GM18909 (cell line): ENCODE results near the gene OXER1.
A peak's percentile ranks its signal among the peaks of the same experiment; 100 is the strongest.
"Not testable (repeated sequence)": the region's sequence is repeated elsewhere in the genome, so short reads cannot be mapped to it uniquely, and the experiment has no call there.

Source experiments
- ATAC-seq: cut with Tn5 transposase; IDR thresholded peaks from one replicate; pipeline ENCODE4 v1.9.1; 2021; ENCODE audit warnings: mild to moderate bottlenecking; ENCODE audit not compliant: unreplicated experiment, poor library complexity

Gene OXER1

DNA sequence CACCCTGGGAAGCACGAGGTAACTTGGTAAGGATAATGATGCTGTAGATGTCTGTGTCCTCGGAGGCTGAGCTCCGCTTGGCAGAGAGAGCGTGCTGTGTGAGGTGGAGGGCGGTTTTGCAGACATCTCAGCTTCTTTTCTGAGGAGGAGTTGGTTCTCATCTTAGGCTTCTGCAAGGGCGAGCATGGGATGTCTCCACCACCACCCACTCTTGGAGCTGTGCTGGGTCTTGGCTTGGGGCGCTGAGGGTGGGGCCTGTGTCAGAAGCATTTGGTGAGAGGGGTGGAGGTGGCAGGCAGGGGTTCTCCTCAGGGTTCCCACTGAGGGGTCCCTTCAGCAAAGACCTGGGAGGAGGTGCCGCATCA is 9.2 kb downstream of the OXER1 start:
- ATAC-seq = no peak

DNA sequence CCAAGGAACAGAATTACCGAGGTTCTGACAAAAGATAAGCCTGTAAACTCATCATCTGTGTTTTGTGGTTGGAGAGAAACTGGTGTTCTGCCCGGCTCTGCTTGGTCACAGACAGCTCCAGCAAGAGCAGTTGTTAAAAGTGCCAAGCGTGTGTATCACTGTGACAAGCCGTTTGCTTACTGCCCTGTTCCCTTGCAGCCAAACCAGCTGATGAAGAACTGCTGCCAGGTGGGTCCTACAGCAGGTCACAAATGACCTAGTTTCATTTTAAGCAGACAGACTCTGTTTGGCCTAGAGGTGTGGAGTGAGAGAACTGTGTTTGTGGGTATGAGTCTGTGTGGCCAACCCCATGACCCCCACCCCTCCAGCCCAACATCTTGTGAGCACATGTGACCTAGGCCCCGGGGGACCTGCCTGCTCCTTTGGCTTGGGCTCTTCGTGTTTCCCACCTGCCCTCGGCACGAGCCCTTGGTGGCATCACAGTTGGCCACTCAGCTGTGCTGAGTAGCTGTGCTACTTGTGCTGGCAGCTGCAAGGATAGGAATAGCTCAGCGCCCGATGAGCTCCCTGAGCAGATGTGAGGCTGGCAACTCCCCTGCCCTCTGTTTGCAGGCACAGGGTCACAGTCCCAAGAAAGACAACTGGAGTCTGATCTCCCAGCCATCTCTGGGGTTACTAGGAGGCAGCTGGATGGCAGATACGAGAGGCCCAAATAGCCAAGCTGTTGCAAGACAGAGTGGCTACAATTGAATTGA is 9.7 kb downstream of the OXER1 start:
- ATAC-seq = peak; percentile 76

DNA sequence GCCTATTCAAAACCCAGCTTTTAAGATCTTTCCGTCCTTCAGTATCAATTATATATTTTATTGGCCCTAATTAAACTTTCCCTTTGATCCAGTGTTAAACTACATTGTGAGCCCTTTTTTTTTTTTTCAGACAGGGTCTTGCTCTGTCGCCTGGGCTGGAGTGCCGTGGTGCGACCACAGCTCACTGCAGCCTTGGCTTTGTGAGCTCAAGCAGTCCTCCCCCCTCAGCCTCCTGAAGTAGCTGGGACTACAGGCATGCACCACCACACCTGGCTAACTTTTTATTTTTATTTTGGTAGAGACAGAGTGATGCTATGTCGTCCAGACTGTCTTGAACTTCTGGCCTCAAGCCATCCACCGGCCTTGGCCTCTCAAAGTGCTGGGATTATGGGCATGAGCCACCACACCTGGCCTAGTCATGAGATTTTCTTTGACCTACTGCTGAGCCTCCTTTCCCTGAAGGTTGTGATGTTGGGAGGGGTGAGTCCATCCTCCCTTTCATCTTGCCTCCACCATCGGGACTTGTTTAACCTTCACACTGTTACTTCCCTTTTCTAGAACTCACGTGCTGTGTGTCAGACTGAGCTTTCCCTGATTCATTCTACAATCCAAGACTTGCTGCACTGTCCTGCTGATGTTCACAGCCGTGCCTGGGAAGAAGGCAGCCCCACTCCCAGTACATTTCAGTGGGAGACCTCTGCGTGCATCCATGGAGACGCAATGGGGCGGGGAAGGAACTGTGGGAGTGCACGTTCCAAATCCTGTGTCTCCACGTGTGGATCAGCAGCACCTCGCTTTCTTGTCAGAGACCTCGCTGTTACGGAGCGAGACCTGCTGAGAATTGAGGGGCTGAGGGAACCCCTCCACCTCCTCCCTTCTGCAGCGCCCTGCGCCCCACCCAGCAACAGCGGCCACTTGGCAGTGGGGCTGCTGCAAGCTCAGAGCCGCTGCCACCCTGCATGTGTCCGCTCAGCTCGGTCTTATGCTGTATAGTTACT is 10.8 kb downstream of the OXER1 start:
- no peak for ATAC-seq

DNA sequence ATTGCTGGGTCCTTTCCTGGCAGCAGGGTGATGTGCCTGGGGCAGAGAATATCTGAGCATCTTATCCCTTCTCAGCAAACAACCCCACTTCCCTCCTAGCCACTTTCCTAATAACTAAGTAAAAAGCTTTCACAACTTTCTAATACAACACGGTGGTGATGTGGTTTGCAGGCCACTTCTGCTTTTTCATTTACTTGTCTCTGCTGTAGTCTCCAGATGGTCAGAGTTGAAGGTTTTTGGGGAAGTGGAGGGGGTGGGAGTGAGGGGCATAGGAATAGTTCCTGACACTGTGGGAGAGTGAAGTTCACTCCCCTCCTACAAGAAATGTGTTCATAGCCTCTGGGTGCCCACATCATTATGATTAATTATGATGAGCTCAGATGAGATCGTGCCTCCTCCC is 11.6 kb downstream of the OXER1 start:
- ATAC-seq = peak; percentile 63

DNA sequence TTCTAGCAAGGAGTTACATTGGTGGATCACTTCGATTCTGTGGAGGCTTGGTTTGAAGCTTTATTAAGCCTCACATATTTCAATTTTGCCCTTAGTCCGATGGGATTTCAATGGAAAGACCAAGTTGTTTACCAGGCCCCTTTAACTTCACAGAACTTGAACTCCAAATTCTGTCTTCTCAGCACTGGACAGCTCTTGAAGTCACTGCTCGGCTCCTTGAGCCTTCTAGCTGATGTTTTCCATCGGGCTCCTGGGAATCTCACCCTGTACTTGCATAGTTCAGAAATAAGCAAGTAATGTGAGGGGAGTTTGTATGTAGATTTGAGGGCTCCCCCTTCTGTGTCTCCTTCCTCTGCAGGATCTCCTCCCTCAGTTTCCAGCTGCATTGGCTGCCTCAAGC is 15.1 kb downstream of the OXER1 start:
- no peak for ATAC-seq

DNA sequence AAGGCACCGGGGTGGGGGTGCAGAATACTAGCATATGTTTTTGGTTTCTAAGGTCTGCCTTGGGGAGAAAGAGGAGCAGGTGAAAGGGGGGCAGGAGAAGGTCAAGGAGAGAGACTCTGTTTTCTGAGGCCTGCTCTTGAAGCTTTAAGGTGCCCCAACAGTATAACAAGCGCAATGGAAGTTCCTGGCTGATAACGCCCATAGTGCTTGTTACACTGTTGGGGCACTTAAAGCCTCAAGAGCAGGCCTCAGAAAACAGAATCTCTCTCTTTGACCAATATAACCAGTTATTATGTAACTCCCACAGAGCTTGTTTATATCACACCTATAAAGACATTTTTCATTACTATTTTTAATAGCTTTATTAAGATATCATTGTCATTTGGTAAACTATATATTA is 16.5 kb downstream of the OXER1 start:
- ATAC-seq = no peak

DNA sequence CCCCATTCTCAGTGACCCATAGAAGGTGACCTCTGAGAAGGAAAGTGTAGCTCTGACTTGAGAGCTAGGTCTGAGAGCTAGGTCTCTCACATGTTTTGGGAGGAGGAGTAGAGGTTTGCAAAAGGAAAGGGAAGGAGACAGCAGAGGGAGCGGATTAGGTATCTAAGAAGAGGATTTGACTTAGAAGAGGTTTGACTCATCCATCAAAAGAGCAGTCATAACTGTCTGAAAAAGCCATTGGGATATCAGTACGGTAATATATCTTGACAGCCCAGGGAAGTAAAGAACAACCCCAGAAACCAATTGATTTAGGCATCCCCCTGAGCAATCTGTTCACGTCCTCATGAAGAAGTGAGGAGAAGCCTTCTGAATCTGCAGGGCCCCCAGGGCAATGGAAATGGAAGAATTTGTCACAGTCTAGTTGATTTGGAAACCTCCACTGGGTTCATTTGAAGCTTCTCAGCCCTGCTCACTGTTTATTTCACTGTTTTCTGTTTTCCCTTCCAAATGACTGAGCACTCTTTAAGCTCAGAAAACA is 19.3 kb downstream of the OXER1 start:
- ATAC-seq = no peak

DNA sequence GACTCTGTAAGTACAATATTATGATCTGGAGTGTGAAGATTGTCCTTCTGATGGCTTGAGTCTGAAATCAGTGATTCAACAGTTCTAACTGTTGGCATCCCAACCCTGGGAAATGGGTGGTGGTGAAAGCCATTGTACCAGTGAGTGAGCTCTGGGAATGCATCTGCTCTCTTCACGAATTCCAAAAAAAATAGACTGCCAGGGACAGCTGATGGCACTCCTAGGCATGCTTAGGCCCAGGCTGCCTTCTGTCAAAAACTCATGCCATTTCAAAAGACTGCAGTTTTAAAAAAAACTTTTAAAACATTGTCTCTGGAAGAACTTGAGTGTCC is 20.3 kb downstream of the OXER1 start:
- ATAC-seq = no peak

DNA sequence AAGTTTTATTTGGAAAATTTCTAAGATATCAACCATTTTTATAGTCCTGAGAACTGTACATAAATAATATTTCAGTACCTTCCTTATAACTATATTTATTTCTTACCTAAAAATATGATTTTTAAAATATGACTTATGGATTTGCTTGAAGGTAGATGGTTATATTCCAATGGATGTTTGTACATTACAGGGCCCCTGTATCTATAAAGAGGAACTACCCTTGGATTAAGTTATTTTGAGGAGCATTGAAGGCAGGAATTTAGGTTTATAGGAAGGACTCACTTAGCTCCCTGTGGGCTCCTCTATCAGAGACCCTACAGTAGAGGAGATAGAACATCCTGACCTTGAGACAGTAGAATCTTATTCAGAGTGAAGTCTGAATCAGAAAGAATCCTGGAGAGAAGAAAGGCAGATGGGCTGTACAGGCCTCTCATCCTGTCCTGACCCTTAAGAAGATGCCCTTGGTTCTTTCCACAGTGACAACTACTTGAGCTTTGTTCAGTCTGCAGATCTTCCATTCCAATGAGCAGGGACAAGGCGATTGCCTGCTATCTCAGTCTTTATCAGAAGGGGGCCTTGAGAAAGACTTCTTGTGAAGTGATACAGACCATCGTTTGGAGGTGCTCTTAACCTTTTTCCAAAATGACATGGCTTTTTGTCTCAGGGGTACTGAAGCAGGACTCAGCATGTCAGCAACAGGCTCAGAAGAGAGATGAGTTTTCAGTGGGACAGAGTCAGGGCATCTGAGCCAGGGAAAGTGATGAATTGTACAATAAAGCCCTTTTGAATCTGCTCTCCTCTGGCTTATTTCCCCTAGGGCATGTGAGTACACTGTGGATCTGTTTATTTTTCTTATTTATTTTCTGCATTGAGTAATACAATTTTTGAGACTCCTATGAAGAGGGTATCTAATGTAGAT is 20.9 kb downstream of the OXER1 start:
- ATAC-seq = no peak

DNA sequence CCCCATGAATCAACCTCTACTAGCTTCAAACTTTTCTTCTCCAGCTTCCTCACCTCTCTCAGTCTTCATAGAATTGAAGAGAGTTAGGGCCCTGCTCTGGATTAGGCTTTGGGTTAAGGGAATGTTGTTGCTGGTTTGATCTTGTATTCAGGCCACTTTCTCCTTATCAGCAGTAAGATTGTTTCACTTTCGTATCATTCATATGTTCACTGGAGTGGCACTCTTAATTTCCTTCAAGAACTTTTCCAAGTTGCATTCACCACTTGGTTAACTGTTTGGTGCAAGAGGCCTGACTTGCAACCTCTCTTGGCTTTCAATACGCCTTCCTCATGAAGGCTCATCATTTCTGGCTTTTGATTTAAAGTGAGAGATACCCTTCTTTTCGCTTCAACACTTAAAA is 22.8 kb downstream of the OXER1 start:
- ATAC-seq = no peak

DNA sequence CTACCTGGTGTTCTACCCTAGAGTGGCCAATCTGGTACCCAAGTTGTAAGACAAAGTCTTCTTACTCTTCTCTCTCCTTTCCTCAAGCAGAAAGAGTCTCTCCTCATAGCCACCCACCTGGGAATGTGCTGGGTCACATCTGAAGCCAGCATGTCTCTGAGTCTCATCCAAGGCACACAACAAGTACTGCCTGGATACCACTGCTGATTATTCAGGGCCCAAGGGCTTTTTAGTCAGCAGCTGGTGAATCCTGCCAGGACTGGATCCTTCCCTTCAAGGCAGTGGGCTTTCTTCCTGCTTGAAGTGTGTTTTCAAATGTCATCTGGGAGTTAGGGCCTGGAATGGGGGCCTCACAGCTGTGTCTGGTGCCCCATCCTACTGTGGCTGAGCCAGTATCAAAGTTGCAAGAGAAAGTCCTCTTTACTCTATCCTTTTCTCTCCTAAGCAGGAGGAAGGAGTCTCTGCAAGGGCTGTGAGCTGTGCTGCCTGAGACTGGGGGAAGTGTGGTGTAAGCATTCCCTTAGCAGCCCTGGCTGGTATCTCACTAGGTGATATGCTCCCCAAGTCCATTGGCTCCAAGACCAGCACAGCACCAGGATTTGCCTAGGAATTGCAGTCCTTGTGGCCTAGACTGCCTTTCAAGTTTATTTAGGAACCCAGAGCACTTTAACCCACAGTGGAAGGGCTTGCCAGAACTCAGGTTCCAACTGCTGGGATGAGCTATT is 27.2 kb downstream of the OXER1 start:
- no peak for ATAC-seq

DNA sequence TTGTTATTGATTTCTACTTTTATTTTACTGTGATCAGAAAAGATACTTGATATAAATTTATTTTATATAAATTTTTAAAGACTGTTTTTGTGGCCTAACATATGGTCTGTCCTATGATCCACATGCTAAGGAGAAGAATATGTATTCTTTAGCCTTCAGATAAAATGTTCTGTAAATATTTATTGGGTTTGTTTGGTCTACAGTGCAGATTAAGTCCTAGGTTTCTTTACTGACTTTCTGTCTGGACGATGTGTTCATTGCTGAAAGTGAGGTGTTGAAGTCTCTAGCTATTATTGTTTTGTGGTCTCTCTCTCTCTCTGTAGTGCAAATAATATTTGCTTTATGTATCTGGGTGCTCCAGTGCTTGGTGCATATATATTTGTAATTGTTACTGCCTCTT is 30.1 kb downstream of the OXER1 start:
- ATAC-seq = no peak

DNA sequence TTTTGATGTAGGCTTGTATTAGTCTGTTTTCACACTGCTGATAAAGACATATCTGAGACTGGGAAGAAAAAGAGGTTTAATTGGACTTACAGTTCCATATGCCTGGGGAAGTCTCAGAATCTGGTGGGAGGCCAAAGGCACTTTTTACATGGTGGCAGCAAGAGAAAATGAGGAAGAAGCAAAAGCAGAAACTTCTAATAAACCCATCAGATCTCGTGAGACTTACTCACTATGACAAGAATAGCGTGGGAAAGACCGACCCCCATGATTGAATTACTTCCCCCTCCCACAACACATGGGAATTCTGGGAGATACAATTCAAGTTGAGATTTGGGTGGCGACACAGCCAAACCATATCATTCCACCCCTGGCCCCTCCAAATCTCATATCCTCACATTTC is 32.6 kb downstream of the OXER1 start:
- not testable (repeated sequence) for ATAC-seq

DNA sequence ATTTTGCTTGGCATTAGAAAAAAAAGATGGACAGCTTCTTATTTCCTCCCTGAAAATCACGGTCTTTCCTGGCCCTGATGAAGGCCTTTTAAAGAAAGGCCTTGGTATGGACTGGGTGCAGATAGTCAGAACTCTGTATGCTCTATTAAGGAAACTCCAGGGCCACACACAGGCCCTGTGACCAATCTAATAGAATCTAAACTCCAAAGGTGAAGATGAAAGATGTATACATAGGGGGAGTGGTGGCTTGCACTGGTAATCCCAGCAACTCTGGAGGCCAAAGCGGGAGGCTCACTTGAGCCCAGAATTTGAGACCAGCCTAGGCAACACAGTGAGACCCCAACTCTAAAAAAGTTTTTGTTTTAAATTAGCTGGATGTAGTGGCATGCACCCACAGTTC is 37.3 kb downstream of the OXER1 start:
- ATAC-seq = no peak

DNA sequence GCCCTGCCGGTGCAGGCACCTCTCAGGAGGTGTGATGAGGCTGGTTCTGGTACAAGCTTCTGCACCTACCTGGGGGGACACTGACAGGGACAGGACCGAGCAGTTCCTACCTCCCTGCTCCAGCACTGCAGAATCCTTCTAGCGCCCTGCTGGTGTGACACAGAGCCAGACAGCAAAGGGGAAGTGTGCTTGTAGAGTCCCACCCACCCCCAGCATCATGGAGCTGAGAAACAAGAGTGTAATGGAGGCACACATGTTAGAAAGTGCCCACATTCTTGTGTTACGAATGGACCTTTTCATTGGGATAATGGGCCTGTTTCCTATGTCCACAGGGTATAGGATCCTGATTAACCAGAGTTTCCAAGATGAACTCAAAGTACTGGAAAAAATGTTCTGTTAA is 38.3 kb downstream of the OXER1 start:
- ATAC-seq = no peak

DNA sequence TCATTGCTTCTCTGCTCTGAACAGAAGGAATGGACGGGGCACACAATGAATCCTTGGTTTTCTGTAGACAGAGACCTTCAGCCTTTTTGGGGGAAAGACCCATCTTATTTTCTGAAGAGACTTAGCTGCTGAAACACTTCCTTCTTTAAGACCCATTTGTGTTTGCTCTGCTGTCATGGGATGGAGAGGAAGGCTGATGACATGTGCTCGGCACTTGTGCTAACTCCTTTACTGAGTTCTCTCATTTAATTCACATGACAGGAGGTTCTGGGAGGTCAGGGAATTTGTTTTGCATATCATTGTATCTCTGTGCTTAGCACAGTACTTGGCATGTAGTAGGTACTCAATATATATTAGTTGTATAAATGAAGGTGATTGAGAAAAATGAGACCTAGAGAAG is 39.0 kb downstream of the OXER1 start:
- no peak for ATAC-seq

DNA sequence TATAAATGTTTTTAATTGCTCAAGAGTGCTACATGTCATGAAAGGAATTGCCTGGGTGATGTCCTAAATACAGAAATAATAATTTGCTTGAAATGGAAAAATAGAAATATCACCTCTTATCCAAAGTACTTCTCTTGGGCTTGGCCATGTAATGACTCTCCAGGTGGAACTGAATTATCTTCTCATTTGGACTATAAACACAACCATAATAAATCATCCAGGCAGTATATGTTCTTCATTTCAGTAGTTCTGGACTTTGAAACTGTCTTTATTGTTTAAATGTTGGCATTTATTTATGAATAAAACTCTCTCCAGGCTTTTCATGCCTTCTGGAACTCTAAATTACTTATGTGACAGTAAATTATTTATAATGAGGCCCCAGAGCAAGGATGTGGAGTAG is 40.5 kb downstream of the OXER1 start:
- ATAC-seq = no peak

DNA sequence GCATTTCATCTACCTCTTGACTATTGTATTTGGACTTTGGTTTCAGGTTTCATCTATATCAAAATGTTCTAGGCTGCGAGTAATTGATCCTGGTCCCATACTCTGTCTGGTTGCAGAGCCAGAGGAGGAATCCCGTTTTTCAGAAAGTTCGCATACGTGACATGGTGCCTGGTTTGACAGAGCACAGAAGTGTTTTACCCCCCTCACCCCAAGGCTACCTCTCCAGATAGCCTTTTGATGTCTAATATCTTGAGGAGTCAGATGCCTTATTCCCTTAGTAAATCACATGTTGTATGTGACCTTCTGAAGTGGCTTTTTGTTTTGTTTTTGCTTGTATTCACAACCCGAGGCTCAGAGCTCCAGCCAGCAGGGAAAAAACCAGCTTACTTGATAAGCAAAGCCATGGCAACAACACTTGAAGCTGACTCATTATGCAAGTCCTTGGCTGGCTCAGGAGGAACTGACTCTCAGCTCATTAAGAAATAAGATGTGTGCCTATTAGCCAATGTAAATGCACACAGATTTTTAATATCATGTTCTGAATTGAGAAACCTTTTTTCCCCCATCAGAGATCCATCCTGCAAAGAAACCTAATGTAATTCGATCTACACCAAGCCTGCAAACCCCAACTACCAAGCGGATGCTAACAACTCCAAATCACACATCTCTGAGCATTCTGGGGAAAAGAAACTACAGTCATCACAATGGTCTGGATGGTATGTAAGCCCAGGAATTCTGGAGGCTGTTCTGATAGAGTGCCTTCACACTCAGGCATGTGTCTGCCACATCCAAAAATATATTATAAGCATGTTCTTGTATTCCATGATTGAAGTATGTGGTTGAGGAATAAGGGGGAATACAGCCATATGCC is 41.4 kb downstream of the OXER1 start:
- peak; percentile 97 for ATAC-seq

DNA sequence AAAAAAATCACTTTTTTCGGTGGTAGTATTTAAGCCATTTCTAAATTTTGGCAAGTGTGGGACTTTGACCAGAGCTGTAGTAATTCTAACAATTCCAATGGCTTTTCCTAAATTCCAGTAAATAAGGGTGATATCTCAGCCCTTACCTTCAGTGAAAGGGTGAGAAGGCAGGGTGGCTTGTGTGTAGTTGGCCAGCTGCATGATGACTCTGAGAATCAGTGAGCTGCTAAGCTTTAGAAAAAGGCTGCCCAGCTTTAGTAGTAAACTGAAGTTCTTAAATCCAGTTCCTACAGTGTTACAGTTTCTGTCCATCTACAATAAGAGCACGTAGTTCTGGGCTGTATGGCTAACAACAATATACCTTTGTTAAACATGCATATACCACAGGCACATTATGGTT is 42.0 kb downstream of the OXER1 start:
- no peak for ATAC-seq
